HG02678 (cell line): ENCODE measurements around the gene IMPDH1.

Experiments used
- ATAC-seq: cut with Tn5 transposase; IDR thresholded peaks from one replicate; pipeline ENCODE4 v1.9.1; 2021; ENCODE audit warnings: mild to moderate bottlenecking, moderate library complexity; ENCODE audit not compliant: unreplicated experiment

Gene IMPDH1

GRCh38 chr7:128361411-128362379 lies 48.1 kb downstream of the IMPDH1 start, which contains the start of gene PRRT4:
Gene PRRT4 (minus strand): TSS chr7:128361690.
- ATAC-seq = no peak

GRCh38 chr7:128360359-128360678 lies 49.5 kb downstream of the IMPDH1 start:
- ATAC-seq = no peak

DNA sequence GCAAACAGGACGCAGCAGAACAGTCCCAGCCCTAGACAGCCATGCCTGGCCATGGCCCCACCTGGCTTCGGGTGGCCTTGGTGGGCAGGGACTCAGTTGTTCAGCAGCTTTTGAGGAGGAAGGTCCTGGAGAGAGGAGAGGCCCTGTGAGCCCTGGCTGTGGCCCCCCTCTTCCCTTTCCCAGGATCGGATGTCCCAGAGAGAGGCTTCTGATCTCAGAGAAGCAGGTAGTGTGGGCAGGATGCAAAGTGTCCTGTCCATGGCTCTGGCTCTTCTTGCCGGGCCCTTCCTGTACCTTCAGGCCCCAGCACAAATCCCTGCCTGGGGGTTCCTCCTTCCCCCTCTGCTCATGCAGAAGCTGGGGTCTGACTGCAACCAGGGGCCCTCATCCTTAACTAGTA lies 49.8 kb downstream of the IMPDH1 start:
- ATAC-seq = no peak

GRCh38 chr7:128359336-128359735 lies 50.4 kb downstream of the IMPDH1 start:
- no peak for ATAC-seq

- ATAC-seq = no peak
Measured at GRCh38 chr7:128358233-128358632, 51.5 kb downstream of the IMPDH1 start.

GRCh38 chr7:128357217-128357613 lies 52.6 kb downstream of the IMPDH1 start:
- ATAC-seq = no peak

GRCh38 chr7:128356546-128357216 lies 53.1 kb downstream of the IMPDH1 start:
- ATAC-seq = no peak

- no peak for ATAC-seq
Measured at GRCh38 chr7:128353610-128354009, 56.2 kb downstream of the IMPDH1 start.

DNA sequence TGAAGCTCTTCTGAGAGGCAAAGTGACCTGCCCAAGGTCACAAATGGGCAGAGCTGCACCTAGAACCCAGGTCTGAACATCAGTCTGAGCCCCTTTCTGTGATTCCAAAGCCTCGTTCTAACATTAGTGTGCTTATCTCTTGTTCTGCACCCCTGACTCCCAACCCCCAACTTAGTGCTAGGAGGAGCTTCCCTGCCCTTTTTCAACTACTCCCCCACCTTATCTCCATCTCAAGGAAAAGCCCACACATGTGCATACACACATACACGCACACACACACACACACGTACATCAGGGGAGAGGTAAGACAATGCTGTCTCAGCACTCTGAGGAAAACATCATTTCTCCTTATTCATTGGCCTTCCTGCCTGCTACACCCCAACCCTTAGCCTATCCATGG lies 56.6 kb downstream of the IMPDH1 start:
- no peak for ATAC-seq

DNA sequence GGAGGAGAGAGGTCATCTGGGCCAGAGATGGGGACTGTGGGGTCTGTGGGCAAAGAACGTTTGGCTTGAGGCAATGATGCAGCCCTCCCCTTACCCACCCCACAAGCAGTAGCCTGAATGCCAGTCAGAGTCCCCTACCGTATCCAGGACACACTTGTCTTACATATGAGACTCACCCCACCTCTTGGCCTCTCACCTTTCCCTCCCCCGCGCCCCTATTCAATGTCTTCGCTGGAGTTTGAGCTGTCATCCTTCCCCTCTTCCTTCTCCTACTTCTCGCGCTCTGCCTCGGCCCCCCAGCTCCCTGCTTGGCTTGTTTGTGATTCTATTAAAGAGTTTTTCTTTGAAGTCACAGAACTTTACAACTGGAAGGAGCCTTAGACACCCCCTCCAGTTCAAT lies 57.1 kb downstream of the IMPDH1 start:
- ATAC-seq = no peak

DNA sequence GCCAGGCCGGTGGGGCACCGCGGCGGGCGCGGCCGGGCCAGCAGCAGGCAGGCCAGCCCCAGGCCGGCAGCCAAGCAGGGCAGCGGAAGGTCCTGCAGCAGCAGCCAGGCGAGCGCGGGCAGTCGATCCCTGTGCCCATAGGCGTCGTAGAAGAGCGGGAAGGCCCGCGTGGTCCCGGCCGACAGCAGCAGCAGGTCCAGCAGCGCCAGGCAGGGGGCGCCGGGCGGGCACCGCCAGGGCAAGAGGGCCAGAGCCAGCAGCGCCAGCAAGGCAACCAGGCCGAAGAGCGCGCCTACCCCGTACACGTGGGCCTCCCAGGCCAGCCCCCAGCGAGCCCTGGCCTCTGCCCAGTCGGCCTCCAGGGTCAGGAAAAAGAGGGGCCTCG lies 57.6 kb downstream of the IMPDH1 start:
- ATAC-seq = no peak

DNA sequence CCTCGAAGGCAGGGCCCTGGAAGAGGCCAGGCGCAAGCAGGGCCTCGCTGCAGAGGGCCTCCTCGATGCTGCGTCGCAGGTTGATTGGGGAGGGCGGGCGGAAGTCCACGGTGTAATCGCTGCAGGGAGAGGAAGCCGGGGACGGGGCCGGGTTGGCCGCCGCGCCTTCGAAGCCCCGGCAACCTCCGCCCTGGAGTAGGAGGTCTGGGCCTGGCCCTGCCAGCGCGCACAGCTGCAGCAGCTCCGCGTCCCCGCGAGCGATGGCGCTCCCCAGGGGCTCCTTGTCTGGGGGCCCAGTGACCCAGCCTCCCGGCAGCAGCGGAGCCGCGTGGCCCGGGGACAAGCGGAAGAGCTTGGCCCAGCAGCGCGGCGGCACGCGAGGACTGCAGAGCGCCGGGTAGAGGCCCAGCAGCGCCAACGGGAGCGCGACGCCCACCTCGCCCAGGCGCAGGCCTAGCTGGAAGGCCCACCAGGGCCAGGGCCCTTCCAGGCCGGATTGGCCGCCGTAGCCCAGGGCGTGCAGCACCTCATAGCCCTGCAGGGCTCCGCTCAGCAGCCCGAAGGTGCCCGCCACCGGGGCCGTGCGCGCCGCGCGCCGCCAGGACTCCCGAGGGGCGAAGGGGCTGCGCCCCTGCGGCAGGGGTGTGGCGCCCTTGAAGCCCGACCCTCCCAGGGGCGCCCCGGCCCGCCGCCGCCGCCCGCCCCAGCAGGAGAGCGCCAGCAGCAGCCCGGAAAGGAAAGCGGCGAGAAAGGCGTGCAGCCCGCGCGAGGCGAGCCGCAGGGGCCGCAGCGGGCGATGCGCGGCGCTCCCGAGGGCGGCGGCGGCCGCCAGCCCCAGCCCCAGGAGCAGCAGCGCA lies 58.3 kb downstream of the IMPDH1 start:
- ATAC-seq = no peak

GRCh38 chr7:128350708-128351295 lies 59.0 kb downstream of the IMPDH1 start:
- ATAC-seq = no peak

DNA sequence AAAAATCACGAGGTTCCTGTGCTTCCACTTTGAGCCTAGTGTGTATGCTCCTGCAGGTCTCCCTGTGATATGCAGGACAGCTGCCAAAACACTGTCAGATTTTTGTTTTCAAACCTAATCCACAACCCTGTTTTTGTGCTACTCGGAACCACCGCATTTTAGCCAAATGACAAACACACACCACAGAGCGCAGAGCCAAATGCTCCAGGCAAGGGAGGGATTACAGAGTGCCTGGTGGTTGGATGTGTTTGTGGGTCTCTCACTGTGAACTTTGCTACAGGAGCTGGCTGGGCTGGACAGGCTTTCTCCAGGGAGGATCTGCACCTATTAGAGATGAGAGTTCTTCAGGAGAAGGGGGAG lies 60.3 kb downstream of the IMPDH1 start:
- ATAC-seq = no peak

DNA sequence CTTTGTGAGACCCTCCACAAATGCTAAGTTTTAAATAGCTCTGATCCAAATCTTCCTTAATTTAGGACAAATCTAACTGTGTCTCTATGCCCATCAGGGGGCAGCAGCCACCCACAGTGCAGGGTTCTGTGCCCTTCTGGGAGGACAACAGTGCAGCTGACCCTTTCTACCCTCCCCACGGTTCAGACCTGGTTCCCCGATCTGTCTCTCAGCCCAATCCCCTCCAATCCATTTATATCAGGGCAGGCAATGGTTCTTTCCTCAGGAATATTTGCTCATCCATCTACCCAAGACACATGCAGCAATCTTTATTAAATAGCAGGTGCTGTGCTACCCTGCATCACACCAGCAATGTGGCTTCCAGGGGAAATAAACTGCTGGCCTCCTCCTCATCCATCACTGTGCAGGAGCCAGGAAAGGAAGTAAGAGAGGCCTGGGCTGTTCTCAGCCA lies 62.1 kb downstream of the IMPDH1 start:
- no peak for ATAC-seq

GRCh38 chr7:128344431-128344774 lies 65.4 kb downstream of the IMPDH1 start:
- ATAC-seq = no peak

DNA sequence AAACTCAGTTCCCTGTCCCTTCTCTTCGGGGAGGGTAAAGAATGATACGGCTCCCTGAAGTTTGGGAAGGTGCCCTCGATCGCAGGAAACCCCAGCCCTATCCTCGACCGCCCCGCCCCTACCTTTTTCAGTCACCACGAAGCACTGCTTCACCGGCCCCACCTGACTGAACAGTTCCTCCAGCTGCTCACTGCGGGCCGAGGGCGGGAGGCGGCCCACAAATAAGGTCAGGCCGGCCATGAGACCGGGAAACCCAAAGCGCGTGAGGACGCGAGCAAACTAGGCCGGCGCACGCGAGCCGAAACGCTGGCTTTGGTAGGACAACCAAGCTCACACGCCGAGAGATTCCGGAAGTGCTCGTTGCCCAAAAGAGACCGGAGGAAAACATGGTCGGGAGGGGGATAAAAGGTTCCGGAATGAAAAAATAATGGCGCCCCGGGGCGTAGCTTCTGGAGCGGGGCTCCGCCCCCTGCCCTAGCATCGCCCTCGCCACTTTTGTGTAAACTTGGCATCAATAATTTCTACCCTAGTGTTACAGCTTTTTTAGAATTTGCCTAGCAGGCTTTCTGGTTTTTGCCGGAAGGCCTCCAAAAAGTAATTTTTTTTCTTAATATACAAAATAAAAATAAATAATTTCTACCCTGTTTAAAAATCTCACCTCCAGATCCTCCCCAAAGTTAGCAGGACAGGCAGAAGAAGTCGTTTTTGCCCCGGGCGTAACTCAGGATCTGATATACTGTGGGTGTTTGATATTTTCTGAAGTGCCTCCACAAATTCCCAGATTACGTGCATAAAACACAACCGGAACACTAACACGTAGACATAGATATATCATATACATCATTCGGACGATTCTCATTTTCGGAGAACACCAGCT lies 66.0 kb downstream of the IMPDH1 start, which contains the start of gene RBM28:
TSS of gene RBM28 (minus strand) at position 355 of the 877 bp plus-strand sequence. CDS start at position 240, 115 bp downstream.
- ATAC-seq = peak; percentile 91
